Measurements from ENCODE around the gene CRIP2. TPM values are rescaled to one million over a fixed set of nuclear protein-coding genes. Genes with fewer than 3 reads are reported as not detected.
A peak's percentile ranks its signal among the peaks of the same experiment; 100 is the strongest.

The CRIP2 gene
- total and polyA plus RNA-seq, 2 of the 13 experiments (the other 11 are each of a cell fraction or from before 2014, with no cell fraction given) = 31.6 to 37.9 TPM

- TF ChIP-seq AKNA (CRISPR knock-in tag; IDR thresholded peaks at IDR 0.05; ENCODE audit: borderline replicate concordance) (no peak), REST (IDR thresholded peaks at IDR 0.05; ENCODE audit: borderline replicate concordance in 1 of 2, low read depth in 1 of 2, low read length in 2 of 2) (no peak), AFF4 (CRISPR knock-in tag; IDR thresholded peaks at IDR 0.05) (no peak), AHDC1 (CRISPR knock-in tag; IDR thresholded peaks at IDR 0.05; ENCODE audit: borderline replicate concordance) (no peak), MAZ (IDR thresholded peaks at IDR 0.05; ENCODE audit: borderline replicate concordance, low read depth, low read length) (no peak), MAZ (CRISPR knock-in tag; IDR thresholded peaks at IDR 0.05; ENCODE audit: low read depth) (0 out of 2 replicates have a peak, but pooled peaks have one; percentile 11), ZNF263 (CRISPR knock-in tag; IDR thresholded peaks at IDR 0.05) (no peak)
Measured at GRCh38 chr14:105496831-105497591, 22.4 kb downstream of the CRIP2 start (continued).

Measured in HepG2 (cell line).